Measurements from ENCODE around the gene ATP8A2.

DNA sequence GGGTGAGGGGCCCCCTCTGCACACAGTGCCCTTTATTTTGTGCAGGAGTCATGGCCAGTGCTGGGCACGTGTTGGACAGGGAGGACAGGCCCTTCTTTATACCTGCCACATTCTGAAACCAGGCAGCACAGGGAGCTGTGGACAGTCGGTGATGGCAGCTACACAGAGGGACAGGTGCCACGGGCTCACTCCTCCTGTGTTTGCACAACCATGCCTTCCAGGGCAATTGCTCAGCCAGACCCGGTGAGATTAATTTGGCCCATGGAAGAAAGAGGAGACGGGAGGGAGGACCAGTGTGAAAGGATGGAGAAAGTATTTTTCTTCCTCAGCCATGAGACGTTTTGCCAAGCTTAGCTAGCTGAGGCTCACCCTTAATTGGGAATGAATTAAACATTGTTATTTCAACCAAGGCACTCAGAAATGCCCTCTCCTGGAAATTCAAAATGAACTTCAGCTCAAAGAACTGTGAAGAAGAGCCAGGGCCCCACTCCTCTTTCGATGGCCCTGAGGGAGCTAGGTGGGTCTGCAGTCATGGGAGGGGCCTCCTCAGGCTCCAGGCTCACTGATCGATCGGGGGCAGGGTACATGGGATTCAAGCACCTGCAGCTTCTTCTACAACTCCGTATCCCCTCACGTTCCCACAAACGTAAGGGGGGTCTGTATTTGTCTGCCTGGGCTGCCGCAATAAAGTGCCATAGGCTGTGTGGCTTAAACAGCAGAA lies 638.9 kb downstream of the ATP8A2 start:
- TF ChIP-seq POLR2A (IDR thresholded peaks at IDR 0.05) = no peak
- TF ChIP-seq, protein P1, sequence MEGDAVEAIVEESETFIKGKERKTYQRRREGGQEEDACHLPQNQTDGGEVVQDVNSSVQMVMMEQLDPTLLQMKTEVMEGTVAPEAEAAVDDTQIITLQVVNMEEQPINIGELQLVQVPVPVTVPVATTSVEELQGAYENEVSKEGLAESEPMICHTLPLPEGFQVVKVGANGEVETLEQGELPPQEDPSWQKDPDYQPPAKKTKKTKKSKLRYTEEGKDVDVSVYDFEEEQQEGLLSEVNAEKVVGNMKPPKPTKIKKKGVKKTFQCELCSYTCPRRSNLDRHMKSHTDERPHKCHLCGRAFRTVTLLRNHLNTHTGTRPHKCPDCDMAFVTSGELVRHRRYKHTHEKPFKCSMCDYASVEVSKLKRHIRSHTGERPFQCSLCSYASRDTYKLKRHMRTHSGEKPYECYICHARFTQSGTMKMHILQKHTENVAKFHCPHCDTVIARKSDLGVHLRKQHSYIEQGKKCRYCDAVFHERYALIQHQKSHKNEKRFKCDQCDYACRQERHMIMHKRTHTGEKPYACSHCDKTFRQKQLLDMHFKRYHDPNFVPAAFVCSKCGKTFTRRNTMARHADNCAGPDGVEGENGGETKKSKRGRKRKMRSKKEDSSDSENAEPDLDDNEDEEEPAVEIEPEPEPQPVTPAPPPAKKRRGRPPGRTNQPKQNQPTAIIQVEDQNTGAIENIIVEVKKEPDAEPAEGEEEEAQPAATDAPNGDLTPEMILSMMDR (IDR thresholded peaks at IDR 0.05) = no peak
